LNCaP clone FGC (cell line): ENCODE measurements around the gene MRS2.
"Not testable (repeated sequence)": the region's sequence is repeated elsewhere in the genome, so short reads cannot be mapped to it uniquely, and the experiment has no call there.

Experiments used
- DNase-seq: peaks from one replicate; pipeline ENCODE4 v3.0.0-alpha.2; 2011; ENCODE audit warnings: low read depth
- H3K4me3 ChIP-seq: 2 replicates; pipeline ENCODE4 v1.5.1; 2011; ENCODE audit warnings: mild to moderate bottlenecking, low read depth, low read length, control low read depth
- TF ChIP-seq, protein P1 (sequence below): IDR thresholded peaks from 2 replicates; pipeline ENCODE4 v1.5.1; 2012; ENCODE audit warnings: mild to moderate bottlenecking; ENCODE audit not compliant: control insufficient read depth, insufficient read depth; ENCODE audit errors: extremely low read depth

MRS2 gene

DNA sequence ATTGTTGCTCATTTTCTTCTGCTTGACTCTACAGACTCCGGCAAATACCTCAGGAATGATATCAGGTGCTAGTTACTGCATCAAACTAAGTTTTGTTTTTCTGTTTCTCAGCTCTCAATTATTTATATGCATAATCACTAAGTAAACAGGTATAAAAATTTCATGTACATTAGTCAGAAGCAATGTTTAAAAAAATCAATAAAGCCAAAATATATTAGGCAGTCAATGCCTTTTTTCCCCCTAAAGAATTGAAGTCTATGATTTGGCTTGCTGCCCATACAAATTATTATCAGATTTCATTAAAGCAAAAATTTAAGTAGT lies 20.6 kb upstream of the MRS2 start:
- DNase-seq = no peak
- H3K4me3 ChIP-seq = no peak overlapping the region

DNA sequence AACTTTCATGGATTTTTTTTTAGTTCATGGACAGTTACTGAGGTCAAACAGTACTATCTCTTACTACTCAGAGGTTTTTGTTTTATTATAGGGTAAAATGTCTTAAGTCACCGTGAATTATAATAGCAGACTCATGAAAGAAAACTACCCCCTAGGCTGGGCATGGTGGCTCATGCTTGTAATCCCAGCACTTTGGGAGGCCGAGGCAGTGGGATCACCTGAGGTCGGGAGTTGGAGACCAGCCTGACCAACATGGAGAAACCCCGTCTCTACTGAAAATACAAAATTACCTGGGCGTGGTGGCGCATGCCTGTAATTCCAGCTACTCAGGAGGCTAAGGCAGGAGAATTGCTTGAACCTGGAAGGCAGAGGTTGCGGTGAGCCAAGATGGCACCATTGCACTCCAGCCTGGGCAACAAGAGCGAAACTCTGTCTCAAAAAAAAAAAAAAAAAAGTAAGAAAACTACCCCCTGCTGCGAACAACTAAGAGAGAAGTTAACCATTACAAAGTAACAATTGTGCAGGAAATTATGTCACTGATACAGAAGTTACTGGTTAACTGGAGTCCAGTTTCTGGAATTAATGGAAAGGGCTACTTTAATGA lies 19.7 kb upstream of the MRS2 start:
- not testable (repeated sequence) for H3K4me3 ChIP-seq

More for the DNA sequence above, 20.6 kb upstream of the MRS2 start:
- TF ChIP-seq, protein P1, sequence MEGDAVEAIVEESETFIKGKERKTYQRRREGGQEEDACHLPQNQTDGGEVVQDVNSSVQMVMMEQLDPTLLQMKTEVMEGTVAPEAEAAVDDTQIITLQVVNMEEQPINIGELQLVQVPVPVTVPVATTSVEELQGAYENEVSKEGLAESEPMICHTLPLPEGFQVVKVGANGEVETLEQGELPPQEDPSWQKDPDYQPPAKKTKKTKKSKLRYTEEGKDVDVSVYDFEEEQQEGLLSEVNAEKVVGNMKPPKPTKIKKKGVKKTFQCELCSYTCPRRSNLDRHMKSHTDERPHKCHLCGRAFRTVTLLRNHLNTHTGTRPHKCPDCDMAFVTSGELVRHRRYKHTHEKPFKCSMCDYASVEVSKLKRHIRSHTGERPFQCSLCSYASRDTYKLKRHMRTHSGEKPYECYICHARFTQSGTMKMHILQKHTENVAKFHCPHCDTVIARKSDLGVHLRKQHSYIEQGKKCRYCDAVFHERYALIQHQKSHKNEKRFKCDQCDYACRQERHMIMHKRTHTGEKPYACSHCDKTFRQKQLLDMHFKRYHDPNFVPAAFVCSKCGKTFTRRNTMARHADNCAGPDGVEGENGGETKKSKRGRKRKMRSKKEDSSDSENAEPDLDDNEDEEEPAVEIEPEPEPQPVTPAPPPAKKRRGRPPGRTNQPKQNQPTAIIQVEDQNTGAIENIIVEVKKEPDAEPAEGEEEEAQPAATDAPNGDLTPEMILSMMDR = no peak

GRCh38 chr6:24384369-24385130 lies 18.2 kb upstream of the MRS2 start:
- not testable (repeated sequence) for H3K4me3 ChIP-seq, DNase-seq

More for the DNA sequence above, 19.7 kb upstream of the MRS2 start:
- DNase-seq = not testable (repeated sequence)

DNA sequence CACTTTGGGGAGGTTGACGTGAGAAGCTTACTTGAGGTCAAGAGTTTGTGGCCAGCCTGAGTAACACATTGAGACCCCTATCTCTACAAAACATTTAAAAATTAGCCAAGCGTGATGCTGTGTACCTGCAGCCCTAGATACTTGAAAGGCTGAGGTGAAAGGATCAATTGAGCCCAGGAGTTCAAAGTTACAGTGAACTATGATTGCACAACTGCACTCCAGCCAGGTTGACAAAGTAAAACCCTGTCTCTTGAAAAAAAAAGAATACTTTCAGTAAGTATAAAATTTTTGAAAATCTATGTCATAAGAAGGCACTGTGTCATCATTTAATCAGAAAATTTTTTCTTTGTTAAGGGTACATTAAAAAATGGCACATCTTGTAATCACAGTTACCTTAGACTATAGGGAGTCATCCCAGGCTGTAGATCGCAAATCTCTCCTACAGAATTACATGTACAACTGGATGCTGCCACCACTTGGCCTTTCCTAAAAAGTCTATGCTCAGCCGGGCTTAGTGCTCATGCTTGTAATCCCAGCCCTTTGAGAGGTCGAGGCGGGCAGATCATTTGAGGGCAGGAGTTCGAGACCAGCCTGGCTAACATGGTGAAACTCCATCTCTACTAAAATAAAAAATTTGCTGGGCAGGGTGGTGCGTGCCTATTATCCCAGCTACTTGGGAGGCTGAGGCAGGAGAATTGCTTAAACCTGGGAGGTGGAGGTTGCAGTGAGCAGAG lies 17.0 kb upstream of the MRS2 start:
- DNase-seq = no peak
- H3K4me3 ChIP-seq = no peak overlapping the region
- TF ChIP-seq, protein P1 = no peak

GRCh38 chr6:24387818-24388217 lies 14.9 kb upstream of the MRS2 start:
- TF ChIP-seq, protein P1 = no peak
- DNase-seq = no peak
- H3K4me3 ChIP-seq = no peak overlapping the region

DNA sequence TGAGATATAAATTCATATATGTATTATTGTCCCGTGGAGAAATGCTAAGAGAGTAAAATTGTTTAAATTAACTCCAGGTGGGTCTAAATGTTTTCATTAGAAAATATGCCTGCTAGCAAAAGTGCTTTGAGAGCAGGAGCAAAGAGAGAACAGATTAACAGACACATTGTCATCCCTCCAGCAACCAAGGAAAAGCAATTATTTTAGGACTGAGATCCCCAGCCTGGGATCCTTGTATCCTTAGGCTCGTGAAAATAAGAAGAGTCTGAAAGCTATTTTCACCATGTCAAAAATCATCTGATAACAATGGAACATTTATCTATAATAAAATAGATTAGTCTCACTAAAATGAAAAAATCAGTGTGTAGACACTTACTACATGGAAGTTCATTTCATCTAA lies 11.5 kb upstream of the MRS2 start:
- TF ChIP-seq, protein P1 = no peak
- DNase-seq = no peak
- H3K4me3 ChIP-seq = no peak overlapping the region

DNA sequence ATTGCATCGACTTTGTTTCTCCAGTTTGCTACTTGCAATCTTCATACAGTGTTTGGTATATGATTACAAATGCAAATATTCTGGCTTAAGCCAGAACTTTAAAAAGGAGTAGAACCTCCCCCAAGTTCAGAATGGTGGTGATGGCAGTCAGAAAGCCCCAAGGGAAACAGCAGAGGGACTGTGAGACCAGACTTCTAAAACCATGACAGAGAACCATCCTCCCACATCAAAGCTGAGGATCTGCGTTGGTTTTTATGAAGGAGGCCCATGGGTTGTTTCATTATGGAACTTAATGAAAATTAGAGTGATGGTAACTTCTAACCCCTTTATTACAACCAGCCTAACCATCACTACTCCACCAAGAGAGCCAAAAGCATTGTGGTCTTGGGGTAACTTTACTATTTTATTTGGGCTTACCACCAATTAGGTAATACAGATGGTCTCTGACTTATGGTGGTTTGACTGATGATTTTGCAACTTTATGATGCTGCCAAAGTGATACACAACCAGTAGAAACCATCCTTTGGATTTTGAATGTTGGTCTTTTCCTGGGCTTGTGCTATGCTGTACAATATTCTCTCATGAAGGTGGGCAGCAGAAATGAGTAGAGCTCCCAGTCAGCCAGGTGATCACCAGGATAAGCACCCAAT lies 10.9 kb upstream of the MRS2 start:
- TF ChIP-seq, protein P1 = no peak
- DNase-seq = no peak
- no peak overlapping the region for H3K4me3 ChIP-seq
